HEK293T (cell line): ENCODE data around the gene RPH3AL.

Source experiments
- CTCF ChIA-PET: fragments of 350-600 bp; formaldehyde crosslinking; extraction: SDS; loops from one replicate; lab custom pipeline; 2021; ENCODE audit warnings: antibody characterized with exemption, inconsistent platforms; lab: Yijun Ruan, JAX
- POLR2A ChIA-PET: fragments of 350-600 bp; formaldehyde crosslinking; extraction: SDS; loops from one replicate; lab custom pipeline; 2020; ENCODE audit warnings: antibody characterized with exemption, inconsistent platforms; lab: Yijun Ruan, JAX
- DNase-seq: peaks from one replicate; pipeline ENCODE4 v3.0.0; 2012; ENCODE audit warnings: mixed read lengths; ENCODE audit errors: extremely low spot score
- ARNT ChIP-seq: fragments of 450-650 bp; IDR thresholded peaks from 2 replicates; pipeline ENCODE4 v1.6.1; 2017; ENCODE audit warnings: mild to moderate bottlenecking
- BHLHE40 ChIP-seq: fragments of 450-650 bp; IDR thresholded peaks from 2 replicates; pipeline ENCODE4 v1.6.1; 2016; ENCODE audit warnings: mild to moderate bottlenecking, moderate library complexity, borderline replicate concordance
- CTBP1 ChIP-seq: fragments of 450-650 bp; IDR thresholded peaks from 2 replicates; pipeline ENCODE4 v1.6.1; 2016; ENCODE audit warnings: borderline replicate concordance
- ELF4 ChIP-seq: fragments of 450-650 bp; IDR thresholded peaks from 2 replicates; pipeline ENCODE4 v1.6.1; 2017; ENCODE audit warnings: antibody characterized with exemption
- FOXA1 ChIP-seq: fragments of 450-650 bp; IDR thresholded peaks from 2 replicates; pipeline ENCODE4 v1.6.1; 2016; ENCODE audit warnings: mild to moderate bottlenecking
- FOXK2 ChIP-seq: fragments of 450-650 bp; IDR thresholded peaks from 2 replicates; pipeline ENCODE4 v1.6.1; 2016; ENCODE audit warnings: mild to moderate bottlenecking
- FOXM1 ChIP-seq: fragments of 450-650 bp; IDR thresholded peaks from 2 replicates; pipeline ENCODE4 v1.6.1; 2017; ENCODE audit warnings: mild to moderate bottlenecking, borderline replicate concordance
- HDGF ChIP-seq: fragments of 450-650 bp; IDR thresholded peaks from 2 replicates; pipeline ENCODE4 v1.6.1; 2017; ENCODE audit warnings: antibody characterized with exemption, borderline replicate concordance
- L3MBTL2 ChIP-seq: fragments of 450-650 bp; conservative IDR thresholded peaks from 2 replicates; pipeline ENCODE4 v1.6.1; 2016; ENCODE audit warnings: mild to moderate bottlenecking
- LEF1 ChIP-seq: fragments of 450-650 bp; IDR thresholded peaks from 2 replicates; pipeline ENCODE4 v1.6.1; 2017; ENCODE audit warnings: mild to moderate bottlenecking, borderline replicate concordance
- NFRKB ChIP-seq: fragments of 450-650 bp; IDR thresholded peaks from 2 replicates; pipeline ENCODE4 v1.6.1; 2016; ENCODE audit warnings: mild to moderate bottlenecking, moderate library complexity
- PKNOX1 ChIP-seq: fragments of 450-650 bp; IDR thresholded peaks from 2 replicates; pipeline ENCODE4 v1.6.1; 2016
- SP1 ChIP-seq: fragments of 450-650 bp; IDR thresholded peaks from 2 replicates; pipeline ENCODE4 v1.6.1; 2017
- SUZ12 ChIP-seq: fragments of 450-650 bp; IDR thresholded peaks from 2 replicates; pipeline ENCODE4 v1.6.1; 2016; ENCODE audit warnings: mild to moderate bottlenecking
- TARDBP ChIP-seq: fragments of 450-650 bp; IDR thresholded peaks from 2 replicates; pipeline ENCODE4 v1.6.1; 2016
- ZNF384 ChIP-seq: fragments of 450-650 bp; IDR thresholded peaks from 2 replicates; pipeline ENCODE4 v1.6.1; 2016

Gene RPH3AL

GRCh38 chr17:358491-359151 lies 6.0 kb upstream of the RPH3AL start:
- ChIA-PET POLR2A (no interaction called here), CTCF (no interaction called here)
- TF ChIP-seq ARNT, result no peak
- no peak for TF ChIP-seq NFRKB
- TF ChIP-seq SP1, result no peak
- TF ChIP-seq LEF1, result no peak
- no peak for TF ChIP-seq CTBP1
- no peak for TF ChIP-seq PKNOX1
- TF ChIP-seq FOXA1, result no peak
- TF ChIP-seq FOXK2, result no peak
- no peak for TF ChIP-seq ZNF384
- DNase-seq, result no peak

GRCh38 chr17:357644-358043 lies 5.0 kb upstream of the RPH3AL start:
- ChIA-PET POLR2A (no interaction called here), CTCF (no interaction called here)
- no peak for TF ChIP-seq ZNF384
- no peak for TF ChIP-seq HDGF
- no peak for TF ChIP-seq ELF4
- no peak for DNase-seq

- CTCF ChIA-PET, result no interaction called here
- DNase-seq, result no peak
- POLR2A ChIA-PET, result no interaction called here
- TF ChIP-seq SUZ12 (no peak), FOXA1 (no peak), HDGF (no peak), FOXM1 (no peak), FOXK2 (no peak), PKNOX1 (no peak), LEF1 (no peak), NFRKB (no peak), BHLHE40 (no peak), SP1 (no peak), ARNT (no peak), CTBP1 (no peak), ELF4 (no peak), ZNF384 (no peak), TARDBP (no peak), L3MBTL2 (no peak)
Observed at GRCh38 chr17:356671-357434, 4.2 kb upstream of the RPH3AL start.

- TF ChIP-seq NFRKB (no peak), SP1 (no peak), PKNOX1 (no peak), HDGF (no peak)
- DNase-seq, result no peak
- CTCF ChIA-PET, result no interaction called here
- POLR2A ChIA-PET, result no interaction called here
Observed at GRCh38 chr17:354651-355556, 2.3 kb upstream of the RPH3AL start.

- ChIA-PET POLR2A (no interaction called here), CTCF (no interaction called here)
- TF ChIP-seq ARNT (no peak), SP1 (no peak)
- DNase-seq, result no peak
Observed at GRCh38 chr17:353838-354234, 1.2 kb upstream of the RPH3AL start.

GRCh38 chr17:353213-353837 lies 718 bp upstream of the RPH3AL start:
- ChIA-PET CTCF (no interaction called here), POLR2A (no interaction called here)
- no peak for TF ChIP-seq PKNOX1
- no peak for TF ChIP-seq BHLHE40
- no peak for TF ChIP-seq FOXA1
- TF ChIP-seq ZNF384, result no peak
- TF ChIP-seq NFRKB, result no peak
- TF ChIP-seq SUZ12, result no peak
- TF ChIP-seq HDGF, result no peak
- no peak for TF ChIP-seq SP1
- TF ChIP-seq CTBP1, result no peak
- TF ChIP-seq ARNT, result no peak
- no peak for TF ChIP-seq ELF4
- TF ChIP-seq TARDBP, result no peak
- DNase-seq, result no peak
